ENCODE results near the gene NLRC5. TPM values are rescaled to one million over a fixed set of nuclear protein-coding genes. Genes with fewer than 3 reads are reported as not detected.

The NLRC5 gene
- total RNA-seq, 2 donors from 2014 or later, result 78.1 to 79.7 TPM

GRCh38 chr16:57064995-57065394, 75.6 kb downstream of the NLRC5 start:
- Histone ChIP-seq H3K27ac (no peak overlapping the region), H3K9ac (ENCODE audit: low read depth in 2 of 2, low read length in 2 of 2) (no peak overlapping the region), H3K4me3 (no peak overlapping the region), H3K36me3 (no peaks in the 10 kb centered on the region), H3K9me3 (no peaks in the 10 kb centered on the region), H3K4me1 (no peaks in the 10 kb centered on the region), H3K27me3 (no peaks in the 10 kb centered on the region)
- intact Hi-C loops (cut with DNase I), result no loop called here
- no peak for DNase-seq
- no peak for TF ChIP-seq CTCF (IDR thresholded peaks at IDR 0.05)

GRCh38 chr16:57066625-57067024, 77.3 kb downstream of the NLRC5 start:
- intact Hi-C loops (cut with DNase I), result no loop called here

GRCh38 chr16:57067347-57067746, 78.0 kb downstream of the NLRC5 start:
- DNase-seq, result no peak
- Histone ChIP-seq H3K27me3 (no peaks in the 10 kb centered on the region), H3K9ac (ENCODE audit: low read depth in 2 of 2, low read length in 2 of 2) (no peak overlapping the region), H3K4me3 (no peak overlapping the region), H3K27ac (no peak overlapping the region), H3K9me3 (no peaks in the 10 kb centered on the region), H3K36me3 (no peaks in the 10 kb centered on the region), H3K4me1 (no peaks in the 10 kb centered on the region)
- no peak for TF ChIP-seq CTCF (IDR thresholded peaks at IDR 0.05)
- intact Hi-C loops (cut with DNase I), result no loop called here

More at GRCh38 chr16:57066625-57067024, 77.3 kb downstream of the NLRC5 start:
- no peak for DNase-seq
- no peak overlapping the region for H3K4me3 ChIP-seq
- H3K4me1 ChIP-seq, result no peaks in the 10 kb centered on the region
- no peaks in the 10 kb centered on the region for H3K9me3 ChIP-seq
- H3K27me3 ChIP-seq, result no peaks in the 10 kb centered on the region
- no peak overlapping the region for H3K9ac ChIP-seq (ENCODE audit: low read depth in 2 of 2, low read length in 2 of 2)
- no peak for TF ChIP-seq CTCF (IDR thresholded peaks at IDR 0.05)
- H3K27ac ChIP-seq, result no peak overlapping the region
- H3K36me3 ChIP-seq, result no peaks in the 10 kb centered on the region

- Histone ChIP-seq H3K36me3 (no peaks in the 10 kb centered on the region), H3K4me3 (no peak overlapping the region), H3K9me3 (no peaks in the 10 kb centered on the region), H3K27ac (no peak overlapping the region), H3K27me3 (no peaks in the 10 kb centered on the region), H3K9ac (ENCODE audit: low read depth in 2 of 2, low read length in 2 of 2) (no peak overlapping the region), H3K4me1 (no peaks in the 10 kb centered on the region)
- no peak for DNase-seq
- intact Hi-C loops (cut with DNase I), result no loop called here
- TF ChIP-seq CTCF (IDR thresholded peaks at IDR 0.05), result no peak
These were observed 79.7 kb downstream of the NLRC5 start for GRCh38 chr16:57069053-57069452.

- no peaks in the 10 kb centered on the region for H3K36me3 ChIP-seq
- H3K27me3 ChIP-seq, result no peaks in the 10 kb centered on the region
- intact Hi-C loops (cut with DNase I), result no loop called here
- H3K9ac ChIP-seq (ENCODE audit: low read depth in 2 of 2, low read length in 2 of 2), result no peak overlapping the region
- no peak overlapping the region for H3K27ac ChIP-seq
- no peaks in the 10 kb centered on the region for H3K4me1 ChIP-seq
- TF ChIP-seq CTCF (IDR thresholded peaks at IDR 0.05), result no peak
- H3K4me3 ChIP-seq, result no peak overlapping the region
- no peaks in the 10 kb centered on the region for H3K9me3 ChIP-seq
- no peak for DNase-seq
These were observed 80.4 kb downstream of the NLRC5 start for GRCh38 chr16:57069635-57070370.
